ENCODE results near the gene FAM83D. TPM values are rescaled to one million over a fixed set of nuclear protein-coding genes. Genes with fewer than 3 reads are reported as not detected.

The FAM83D gene
- total RNA-seq, 1 donor from 2014 or later = 0.53 TPM

GRCh38 chr20:38915355-38915754 is 10.9 kb upstream of the FAM83D start:
- intact Hi-C loops (cut with DNase I) = no loop called here
- Histone ChIP-seq H3K9me3 (no peaks in the 10 kb centered on the region), H3K27ac (no peak overlapping the region), H3K36me3 (no peaks in the 10 kb centered on the region), H3K4me1 (no peaks in the 10 kb centered on the region), H3K4me3 (no peak overlapping the region), H3K27me3 (no peaks in the 10 kb centered on the region)
- no peak for TF ChIP-seq CTCF (IDR thresholded peaks at IDR 0.05)
- no peak for DNase-seq (ENCODE audit: low spot score in 2 of 2)

GRCh38 chr20:38917657-38918056 is 8.6 kb upstream of the FAM83D start:
- Histone ChIP-seq H3K4me1 (no peaks in the 10 kb centered on the region), H3K27ac (no peak overlapping the region), H3K9me3 (no peaks in the 10 kb centered on the region), H3K27me3 (no peaks in the 10 kb centered on the region), H3K4me3 (no peak overlapping the region), H3K36me3 (no peaks in the 10 kb centered on the region)
- DNase-seq (ENCODE audit: low spot score in 2 of 2) = no peak
- intact Hi-C loops (cut with DNase I) = no loop called here
- no peak for TF ChIP-seq CTCF (IDR thresholded peaks at IDR 0.05)

DNA sequence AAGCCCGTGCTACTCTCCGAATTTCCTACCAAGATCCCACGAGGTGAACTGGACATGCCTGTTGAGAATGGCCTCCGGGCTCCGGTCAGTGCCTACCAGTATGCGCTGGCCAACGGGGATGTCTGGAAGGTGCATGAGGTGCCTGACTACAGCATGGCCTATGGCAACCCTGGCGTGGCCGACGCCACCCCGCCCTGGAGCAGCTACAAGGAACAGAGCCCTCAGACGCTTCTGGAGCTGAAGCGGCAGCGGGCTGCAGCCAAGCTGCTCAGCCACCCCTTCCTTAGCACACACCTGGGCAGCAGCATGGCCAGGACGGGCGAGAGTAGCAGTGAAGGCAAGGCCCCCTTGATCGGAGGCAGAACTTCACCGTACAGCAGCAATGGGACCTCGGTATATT is 8.0 kb upstream of the FAM83D start:
- no peak for TF ChIP-seq CTCF (IDR thresholded peaks at IDR 0.05)
- Histone ChIP-seq H3K27ac (no peak overlapping the region), H3K4me1 (no peaks in the 10 kb centered on the region), H3K9me3 (no peaks in the 10 kb centered on the region), H3K36me3 (no peaks in the 10 kb centered on the region), H3K4me3 (no peak overlapping the region), H3K27me3 (no peaks in the 10 kb centered on the region)
- no peak for DNase-seq (ENCODE audit: low spot score in 2 of 2)
- intact Hi-C loops (cut with DNase I) = no loop called here

DNA sequence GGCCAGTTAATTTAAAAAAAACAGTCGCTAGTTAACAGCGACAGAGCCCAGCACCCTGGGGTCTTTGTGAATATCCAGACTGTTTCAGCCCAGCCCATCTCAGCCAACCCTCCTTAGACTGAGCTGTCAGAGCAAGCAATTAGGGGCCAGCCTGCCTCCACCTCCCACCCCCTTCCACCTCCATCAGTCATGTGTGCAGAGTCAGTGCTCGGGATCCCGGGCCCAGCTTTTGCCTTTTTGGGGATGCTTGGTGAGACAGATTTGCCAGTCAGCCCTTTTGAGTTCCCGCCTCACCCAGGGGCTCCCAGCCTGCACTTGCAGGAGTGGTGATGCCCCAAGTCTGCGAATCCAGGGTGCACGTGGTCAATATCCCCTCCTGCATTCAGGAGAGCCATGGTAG is 6.5 kb upstream of the FAM83D start:
- H3K27me3 ChIP-seq = no peaks in the 10 kb centered on the region
- intact Hi-C loops (cut with DNase I) = no loop called here
- no peak for DNase-seq (ENCODE audit: low spot score in 2 of 2)
- no peak for TF ChIP-seq CTCF (IDR thresholded peaks at IDR 0.05)
- no peaks in the 10 kb centered on the region for H3K9me3 ChIP-seq
- no peaks in the 10 kb centered on the region for H3K4me1 ChIP-seq
- H3K27ac ChIP-seq = no peak overlapping the region
- H3K4me3 ChIP-seq = no peak overlapping the region
- no peaks in the 10 kb centered on the region for H3K36me3 ChIP-seq

DNA sequence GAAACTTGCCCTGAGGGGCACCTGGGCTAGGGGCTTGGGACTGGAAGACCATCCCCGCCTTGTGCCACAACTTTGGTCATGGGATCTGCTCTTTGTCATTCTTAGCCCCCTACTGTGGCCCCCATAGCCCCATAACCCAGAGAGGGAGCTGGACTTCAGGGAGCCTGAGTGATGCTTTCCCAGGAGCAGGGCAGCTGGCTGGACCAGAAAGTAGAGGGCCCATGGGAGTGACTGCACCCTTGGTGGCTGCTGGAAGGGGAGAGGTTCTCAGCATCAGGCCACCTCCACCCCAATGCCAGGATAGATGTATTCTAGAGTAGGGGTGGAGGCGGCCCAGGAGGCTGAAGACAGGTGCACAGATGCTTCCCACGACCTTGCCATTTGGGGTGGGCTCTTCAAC is 5.8 kb upstream of the FAM83D start:
- Histone ChIP-seq H3K27me3 (no peaks in the 10 kb centered on the region), H3K27ac (no peak overlapping the region), H3K36me3 (no peaks in the 10 kb centered on the region), H3K9me3 (no peaks in the 10 kb centered on the region), H3K4me3 (no peak overlapping the region), H3K4me1 (no peaks in the 10 kb centered on the region)
- intact Hi-C loops (cut with DNase I) = no loop called here
- DNase-seq (ENCODE audit: low spot score in 2 of 2) = no peak
- TF ChIP-seq CTCF (IDR thresholded peaks at IDR 0.05) = no peak

DNA sequence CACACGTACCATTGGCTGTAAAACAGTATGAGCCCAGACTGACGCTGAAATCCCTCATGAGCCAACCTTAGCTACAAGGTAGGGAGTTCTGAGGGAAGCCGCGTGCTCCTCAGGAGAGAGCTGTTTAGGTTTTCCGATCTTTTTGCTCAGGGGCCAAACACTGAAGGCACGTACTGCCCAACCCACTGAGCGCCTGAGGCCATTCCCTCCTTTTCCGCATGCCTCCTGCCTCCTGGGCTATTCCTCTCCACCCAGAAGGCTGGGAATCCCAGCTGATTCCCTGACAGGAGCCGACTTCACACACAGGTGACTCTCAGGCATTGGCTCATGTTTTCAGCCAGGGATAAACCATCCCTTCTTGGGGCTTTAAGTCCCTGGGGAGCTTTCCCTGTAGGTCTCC is 5.4 kb upstream of the FAM83D start:
- no peaks in the 10 kb centered on the region for H3K27me3 ChIP-seq
- no peak for TF ChIP-seq CTCF (IDR thresholded peaks at IDR 0.05)
- no peak overlapping the region for H3K27ac ChIP-seq
- DNase-seq (ENCODE audit: low spot score in 2 of 2) = no peak
- no peaks in the 10 kb centered on the region for H3K9me3 ChIP-seq
- no peaks in the 10 kb centered on the region for H3K4me1 ChIP-seq
- no peaks in the 10 kb centered on the region for H3K36me3 ChIP-seq
- H3K4me3 ChIP-seq = no peak overlapping the region
- intact Hi-C loops (cut with DNase I) = no loop called here

All from ascending aorta (tissue), 2 donors.